NCI-H526 treated with DMSO at 0.1 percent for 48 hours (cell line): ENCODE data around the gene TAF3.
"Not testable (repeated sequence)": the region's sequence is repeated elsewhere in the genome, so short reads cannot be mapped to it uniquely, and the experiment has no call there.

Source experiments
- DNase-seq: peaks from one replicate; lab custom pipeline; 2025; lab: John Stamatoyannopoulos, UW

Gene TAF3

DNA sequence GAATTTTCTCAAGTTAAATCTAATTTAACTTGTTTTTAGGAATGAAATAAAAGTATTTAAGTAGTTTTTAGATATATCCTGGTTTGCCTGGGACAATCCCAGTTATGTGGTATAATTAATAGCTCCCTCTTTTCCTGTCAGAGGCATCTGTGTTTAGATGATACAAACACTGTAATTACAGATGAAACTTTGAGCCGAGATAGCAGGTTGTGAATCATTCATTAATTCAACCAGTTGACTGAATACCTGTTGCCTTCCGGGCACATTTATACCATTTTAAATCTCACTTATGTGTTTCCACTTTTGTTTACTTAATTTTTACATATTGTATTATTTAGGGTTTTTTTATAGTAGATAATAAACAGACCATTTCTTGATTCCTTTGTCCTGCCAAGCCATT lies 154.1 kb downstream of the TAF3 start:
- DNase-seq: no peak

DNA sequence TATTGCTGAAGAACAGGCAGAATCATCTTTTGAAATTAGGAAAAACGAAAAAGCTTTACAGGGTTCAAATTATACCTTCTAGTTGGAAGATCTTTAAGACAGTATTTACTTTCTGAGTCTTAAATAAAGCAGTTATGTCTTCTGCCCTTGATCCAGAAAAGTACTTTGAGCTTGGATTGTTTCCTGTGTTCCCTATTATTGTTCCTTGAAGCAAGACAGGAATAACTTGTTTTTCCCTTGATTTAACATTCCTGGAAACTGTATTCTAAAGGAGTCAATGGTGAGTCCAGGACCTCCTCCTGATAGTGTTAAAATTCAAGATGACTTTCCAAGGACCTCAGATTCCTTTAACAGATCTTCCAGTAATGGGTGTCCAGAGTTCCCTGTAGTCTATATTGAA lies 161.9 kb downstream of the TAF3 start:
- DNase-seq: no peak

DNA sequence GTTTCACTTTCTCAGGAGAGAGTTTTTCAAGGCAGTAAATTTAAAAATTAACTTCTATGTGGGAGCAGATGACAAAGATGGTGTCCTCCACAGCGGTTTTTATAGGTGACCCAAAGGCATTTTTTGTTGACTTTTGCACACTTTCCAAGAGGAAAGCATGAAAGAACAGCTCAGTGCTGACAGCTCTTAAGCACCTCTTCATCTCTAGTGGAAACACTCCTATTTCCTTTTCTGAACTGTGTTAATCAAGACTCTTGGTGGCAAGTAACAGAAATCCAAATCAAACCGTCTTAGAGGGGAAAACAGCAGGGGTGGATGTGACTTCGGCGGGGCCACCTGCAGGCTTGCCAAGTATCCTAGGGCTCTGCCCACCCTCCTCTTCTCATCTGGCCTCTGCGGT lies 164.4 kb downstream of the TAF3 start:
- DNase-seq: no peak

DNA sequence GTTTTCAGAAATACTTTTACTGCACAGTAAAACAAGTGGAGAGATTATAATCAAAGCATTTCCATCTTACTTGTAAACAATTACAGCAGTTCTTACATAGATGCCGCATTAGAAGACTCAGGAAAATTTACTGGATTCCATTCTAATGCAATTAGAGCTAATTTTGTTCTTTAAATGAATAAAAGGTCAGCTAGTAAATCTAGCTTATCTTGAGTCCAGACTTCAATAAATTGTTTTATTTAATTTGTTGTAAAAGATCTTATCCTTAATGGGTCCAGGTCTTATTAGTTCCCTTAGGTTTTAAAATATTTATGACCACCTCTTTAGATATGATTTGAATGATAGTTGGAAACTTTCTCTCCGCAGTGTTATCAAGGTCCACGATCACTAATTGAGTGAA lies 166.0 kb downstream of the TAF3 start:
- DNase-seq: no peak

DNA sequence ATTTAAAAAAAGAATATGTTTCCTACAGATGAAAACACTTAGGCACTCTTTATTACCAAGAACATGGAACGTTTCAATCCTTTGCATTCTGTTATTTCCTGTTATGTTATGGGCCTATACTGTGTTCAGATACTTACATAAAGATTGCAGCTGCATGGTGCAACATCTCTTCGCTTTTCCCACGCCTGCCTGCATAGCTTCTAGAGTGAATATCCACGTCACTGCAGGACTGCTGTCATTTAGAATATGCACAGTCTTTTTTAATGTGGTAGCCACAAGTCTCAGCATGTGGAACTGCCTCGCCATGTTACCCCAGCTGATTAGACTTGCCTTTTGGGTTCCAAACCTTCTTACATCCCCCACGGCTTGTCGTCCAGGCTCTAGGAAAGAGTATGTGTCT lies 166.6 kb downstream of the TAF3 start:
- no peak for DNase-seq

DNA sequence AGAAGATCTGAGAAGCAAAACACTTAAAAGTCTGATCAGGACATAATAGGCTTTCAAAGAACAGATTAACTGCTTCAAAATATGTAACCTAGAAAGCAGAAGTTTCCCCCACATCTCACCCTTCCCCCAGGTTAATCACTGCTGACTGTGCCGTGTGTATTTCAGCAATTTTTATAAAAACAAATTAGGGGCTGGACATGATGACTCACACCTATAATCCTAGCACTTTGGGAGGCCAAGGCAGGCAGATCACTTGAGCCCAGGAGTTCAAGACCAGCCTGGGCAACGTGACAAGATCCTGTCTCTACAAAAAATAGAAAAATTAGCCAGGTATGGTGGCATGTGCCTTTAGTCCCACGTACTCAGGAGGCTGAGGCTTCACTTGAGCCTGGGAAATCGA lies 168.5 kb downstream of the TAF3 start:
- no peak for DNase-seq

DNA sequence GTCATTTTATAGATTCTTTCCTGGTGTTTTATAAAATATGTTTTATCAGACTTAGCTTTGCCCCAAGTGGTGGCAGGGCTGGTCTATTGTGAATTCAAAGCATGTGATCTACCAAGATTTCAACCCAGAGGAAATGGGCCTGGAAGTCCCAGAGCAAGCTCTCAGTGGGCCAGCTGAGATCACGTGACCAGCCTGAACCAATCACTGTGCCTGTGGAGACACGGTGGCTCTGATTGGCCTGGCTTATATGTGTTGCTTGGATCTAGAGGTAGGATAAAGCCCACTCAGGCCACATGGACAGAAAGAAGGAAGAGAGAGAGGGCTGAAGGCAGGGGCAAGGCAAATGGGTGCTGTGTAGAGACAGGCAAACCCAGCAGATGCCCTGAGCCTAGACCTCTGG lies 170.7 kb downstream of the TAF3 start:
- no peak for DNase-seq

DNA sequence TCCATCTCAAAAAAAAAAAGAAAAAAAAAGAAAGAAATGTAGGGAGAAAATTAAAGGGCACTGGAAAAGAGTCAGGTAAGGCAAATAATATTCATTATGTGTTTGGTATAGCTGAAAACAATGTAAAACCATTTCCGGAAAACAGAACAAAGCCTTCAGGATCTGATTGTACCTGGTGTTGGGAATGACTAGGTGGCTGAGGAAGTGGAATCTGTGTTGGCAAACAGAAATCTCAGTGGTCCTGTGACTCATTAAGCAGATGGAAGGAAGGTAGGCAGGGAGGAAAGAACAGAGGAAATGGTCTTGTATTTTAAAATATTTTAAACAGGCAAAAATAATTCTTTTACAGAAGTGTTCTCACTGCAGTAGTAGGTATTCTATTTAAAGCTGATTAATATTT lies 180.5 kb downstream of the TAF3 start:
- DNase-seq: no peak

DNA sequence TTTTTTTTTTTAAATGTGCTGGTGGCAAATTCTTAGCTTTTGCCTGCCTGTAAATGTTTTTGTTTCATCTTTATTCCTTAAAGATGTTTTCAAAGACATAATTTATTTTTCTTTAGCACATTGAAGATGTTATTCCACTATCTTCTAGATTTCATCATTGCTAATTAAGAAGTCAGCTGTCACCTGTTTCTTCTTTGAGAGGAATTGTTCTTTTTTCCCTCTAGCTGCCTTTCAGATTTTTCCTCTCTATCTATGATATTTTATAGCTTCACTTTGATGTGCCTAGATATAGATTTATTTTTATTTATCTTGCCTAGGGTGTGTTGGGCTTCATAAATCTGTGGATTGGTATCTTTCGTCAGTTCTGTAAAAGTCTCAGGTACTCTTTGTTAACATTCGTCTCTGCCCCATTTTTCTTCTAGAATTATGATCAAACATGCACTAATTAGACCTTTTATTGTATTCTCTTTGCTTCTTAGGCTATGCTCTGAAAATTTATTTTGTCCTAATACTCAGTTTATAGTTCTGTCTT lies 186.2 kb downstream of the TAF3 start:
- DNase-seq: no peak

DNA sequence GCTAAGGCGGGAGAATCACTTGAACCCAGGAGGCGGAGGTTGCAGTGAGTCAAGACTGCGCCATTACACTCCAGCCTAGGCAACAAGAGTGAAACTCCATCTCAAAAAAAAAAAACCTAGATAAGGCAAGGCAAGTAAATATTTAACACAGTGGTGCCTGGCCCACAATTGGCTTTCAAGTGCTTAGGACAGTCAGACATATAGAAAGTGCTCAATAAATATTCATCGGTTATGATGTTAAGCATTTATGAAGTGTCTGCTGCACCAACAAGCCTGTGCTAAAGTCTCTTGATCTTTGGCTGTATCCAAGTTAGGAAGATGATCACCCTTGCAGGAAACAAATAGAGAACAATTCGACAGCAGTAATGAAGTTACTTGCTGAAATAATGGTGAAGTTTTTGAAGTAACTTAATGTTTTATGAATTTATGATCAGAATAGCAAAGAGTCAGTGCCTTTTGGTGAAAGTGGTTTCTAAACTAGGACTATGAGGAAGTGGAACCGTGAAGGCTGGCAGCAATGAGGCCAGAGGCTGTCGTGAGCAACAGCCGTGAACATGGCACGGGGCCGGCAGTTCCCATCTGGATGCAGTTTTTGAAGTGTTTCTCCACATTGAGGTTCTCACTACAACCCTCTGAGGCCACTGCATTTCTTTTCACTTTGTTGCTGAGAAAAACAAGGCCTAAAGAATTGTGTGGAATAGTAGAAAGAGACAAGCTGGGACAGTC lies 188.1 kb downstream of the TAF3 start:
- DNase-seq: no peak

DNA sequence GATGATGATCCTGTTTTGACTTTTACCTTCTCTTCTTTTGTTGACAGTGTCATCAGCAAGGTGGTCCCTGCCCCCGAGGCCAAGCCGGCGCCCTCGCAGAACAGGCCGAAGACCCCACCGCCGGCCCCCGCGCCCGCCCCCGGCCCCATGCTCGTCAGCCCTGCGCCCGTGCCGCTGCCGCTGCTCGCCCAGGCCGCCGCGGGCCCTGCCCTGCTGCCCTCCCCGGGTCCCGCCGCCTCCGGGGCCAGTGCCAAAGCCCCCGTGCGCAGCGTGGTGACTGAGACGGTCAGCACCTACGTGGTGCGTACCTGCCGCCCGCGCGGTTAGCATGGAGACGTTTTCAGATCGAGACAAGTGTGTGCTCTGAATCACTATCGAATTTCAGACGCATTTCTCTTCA lies 190.7 kb downstream of the TAF3 start:
- no peak for DNase-seq

DNA sequence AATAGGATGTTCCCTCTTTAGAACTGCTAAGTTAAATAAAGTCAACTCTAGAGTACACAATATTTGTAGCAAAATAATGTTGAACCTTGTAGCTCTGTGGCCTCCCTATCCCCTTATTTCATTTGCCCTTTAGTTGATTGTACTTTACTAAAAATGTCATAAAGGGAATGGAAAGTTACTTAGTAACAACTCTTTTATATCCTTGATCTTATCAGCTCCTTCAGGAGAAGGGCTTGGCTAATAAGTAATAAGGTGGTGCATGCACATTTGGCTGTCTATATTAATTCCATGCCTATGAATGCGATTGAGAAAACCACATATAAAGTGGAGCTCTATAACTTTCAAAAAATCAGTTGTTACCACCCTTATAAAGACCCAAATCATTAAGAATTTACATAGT lies 194.7 kb downstream of the TAF3 start:
- DNase-seq: no peak

DNA sequence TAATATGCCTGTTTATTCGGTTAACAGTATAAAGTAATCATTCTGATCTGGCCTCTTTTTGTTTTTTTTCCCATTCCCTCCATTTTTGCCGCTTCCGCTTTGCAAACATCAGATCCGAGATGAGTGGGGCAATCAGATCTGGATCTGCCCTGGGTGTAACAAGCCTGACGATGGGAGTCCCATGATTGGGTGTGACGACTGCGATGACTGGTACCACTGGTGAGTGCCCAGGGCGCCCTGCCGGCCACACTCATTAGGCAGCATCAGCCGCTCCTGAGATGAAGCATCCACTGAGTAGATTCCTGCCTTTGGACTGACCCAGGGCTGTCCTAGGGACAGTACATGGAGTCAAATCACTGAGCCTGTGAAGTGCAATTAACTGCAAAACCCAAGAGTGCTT lies 195.3 kb downstream of the TAF3 start:
- no peak for DNase-seq

DNA sequence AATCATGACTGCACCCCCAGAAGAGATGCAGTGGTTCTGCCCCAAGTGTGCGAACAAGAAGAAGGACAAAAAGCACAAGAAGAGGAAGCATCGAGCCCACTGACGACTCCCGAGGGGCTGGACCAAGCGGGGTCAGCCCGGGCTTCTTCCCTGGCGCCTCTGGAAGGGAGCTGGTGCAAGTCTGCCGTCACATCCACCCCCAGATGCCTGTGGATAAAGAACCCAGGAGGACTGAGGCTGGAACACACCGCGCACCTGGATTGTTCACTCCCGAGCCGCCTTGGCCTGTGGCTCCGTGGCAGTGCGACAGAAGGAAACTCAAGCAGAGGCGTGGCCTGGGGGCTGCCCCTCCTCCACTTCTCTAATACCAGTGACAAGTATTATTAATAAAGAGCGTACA lies 196.3 kb downstream of the TAF3 start:
- DNase-seq: no peak

DNA sequence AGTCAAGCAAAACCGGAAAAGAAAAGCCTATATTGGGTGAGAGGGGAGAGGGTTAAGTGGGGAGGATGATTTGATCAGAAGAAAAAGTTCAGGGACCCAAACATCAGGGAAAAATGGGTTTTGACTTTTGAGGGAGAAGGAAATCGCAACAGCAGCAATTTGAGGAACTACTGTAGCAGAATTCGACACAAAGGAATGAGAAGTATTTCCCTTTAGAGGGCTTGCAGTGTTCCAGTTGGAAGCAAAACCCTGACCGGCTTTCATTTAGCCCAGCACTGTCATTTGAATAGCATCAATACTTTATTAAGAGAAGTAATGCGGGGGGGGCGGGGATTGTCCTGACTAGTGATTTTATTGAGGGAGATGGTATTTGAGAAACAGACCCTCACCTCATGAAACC lies 199.0 kb downstream of the TAF3 start:
- DNase-seq: no peak

DNA sequence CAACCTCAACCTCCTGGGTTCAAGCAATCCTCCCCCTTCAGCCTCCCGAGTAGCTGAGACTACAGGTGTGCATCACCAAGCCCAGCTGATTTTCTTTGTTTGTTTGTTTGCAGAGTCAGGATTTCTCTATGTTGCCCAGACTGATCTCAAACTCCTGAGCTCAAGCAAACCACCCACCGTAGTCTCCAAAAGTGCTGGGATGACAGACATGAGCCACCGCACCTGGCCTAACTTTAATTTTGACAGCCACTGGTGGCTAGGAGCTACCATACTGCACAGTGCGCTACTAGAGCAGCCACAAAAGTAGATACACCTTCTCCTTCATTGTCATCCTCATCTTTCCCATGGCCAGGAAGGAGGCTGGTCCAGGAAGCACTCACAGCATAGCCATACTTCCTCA lies 205.0 kb downstream of the TAF3 start:
- DNase-seq: no peak

DNA sequence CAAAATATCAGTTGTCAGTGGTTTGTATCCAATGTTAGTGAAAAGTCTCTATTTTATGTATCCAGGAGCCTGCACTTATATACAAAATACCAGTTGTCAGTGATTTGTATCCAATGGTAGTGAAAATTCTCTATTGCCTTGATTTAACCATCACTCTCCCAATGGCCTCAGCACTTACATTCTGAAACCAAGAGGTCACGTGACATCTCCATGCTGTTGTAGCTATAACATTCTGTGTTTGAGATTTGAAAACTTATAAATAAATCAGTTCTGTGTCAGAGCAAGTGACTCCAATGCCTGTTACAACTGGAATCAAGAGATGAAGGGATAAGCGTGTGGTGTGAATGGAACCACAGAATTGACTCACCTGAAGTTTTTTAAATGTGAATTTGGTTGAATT lies 205.5 kb downstream of the TAF3 start:
- no peak for DNase-seq

DNA sequence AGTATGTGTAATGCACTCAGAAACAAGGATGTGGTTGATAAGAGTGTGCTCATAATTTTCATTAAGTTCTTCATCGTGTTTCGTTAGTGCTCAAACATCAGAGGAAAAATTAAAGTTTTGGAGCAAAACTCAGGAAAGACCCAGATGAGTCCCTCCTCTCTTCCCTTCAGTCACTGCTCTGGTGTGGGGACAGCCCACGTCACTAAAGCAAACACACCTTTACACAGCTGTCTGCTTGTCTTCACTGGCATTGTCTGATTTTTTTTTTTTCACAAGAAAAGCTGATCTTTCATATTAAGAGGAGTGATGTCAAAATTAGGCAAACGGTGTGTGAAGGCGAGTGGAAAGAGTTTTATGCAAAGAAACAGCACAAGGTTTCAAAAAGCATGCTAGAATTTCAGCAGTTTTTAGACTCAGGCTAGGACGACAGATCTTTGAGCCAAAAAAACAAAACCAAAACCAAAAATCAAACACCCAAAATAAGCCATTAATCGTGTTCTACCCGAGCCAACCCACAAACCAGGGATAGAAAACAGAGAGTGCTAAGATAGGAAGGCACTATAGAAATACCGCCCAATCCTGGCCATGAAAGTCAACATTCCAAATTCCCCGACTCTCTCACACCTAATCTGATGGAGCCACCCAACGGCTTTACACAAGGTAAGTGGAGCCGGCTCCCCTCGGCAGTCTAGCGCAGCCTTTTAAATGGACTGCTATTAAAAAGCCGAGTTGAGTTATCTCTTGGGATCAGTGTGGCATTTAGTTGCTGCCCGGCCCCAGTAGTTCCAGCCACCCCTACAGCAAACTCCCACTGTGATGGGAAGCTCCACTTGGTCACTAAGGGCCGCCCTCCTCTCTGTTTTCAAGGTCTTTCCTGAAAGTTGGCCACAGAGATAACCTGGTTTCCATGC lies 208.3 kb downstream of the TAF3 start:
- DNase-seq: no peak

DNA sequence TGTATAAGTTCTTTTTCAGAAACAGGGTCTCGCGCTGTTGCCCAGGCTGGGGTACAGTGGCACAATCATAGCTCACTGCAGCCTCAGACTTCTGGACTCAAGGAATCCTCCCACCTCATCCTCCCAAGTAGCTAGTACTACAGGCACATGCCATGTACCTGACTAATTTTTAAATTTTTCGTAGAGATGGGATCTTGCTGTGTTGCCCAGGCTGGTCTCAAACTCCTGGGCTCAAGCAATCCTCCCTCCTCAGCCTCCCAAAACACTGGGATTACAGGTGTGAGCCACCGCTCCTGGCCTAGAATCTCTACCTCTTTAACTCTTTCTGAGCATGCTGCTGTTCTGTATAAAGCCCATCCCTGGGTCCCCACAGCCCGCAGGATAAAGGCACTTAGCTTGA lies 212.9 kb downstream of the TAF3 start:
- not testable (repeated sequence) for DNase-seq

DNA sequence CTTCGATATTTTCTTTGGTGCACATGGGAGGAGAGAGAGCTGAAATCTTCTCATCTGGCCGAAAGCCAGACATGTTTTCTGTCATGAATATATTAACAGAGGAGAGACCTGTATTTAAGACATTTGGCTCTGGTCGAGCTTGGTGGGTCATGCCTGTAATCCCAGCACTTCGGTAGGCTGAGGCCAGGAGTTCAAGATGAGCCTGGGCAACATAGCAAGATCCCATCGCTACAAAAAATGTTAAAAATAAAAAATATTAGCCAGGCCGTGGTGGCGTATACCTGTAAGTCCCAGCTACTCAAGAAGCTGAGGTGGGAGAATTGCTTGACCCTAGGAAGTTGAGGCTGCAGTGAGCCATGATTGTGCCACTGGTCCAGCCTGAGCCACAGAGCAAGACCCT lies 214.3 kb downstream of the TAF3 start:
- no peak for DNase-seq

DNA sequence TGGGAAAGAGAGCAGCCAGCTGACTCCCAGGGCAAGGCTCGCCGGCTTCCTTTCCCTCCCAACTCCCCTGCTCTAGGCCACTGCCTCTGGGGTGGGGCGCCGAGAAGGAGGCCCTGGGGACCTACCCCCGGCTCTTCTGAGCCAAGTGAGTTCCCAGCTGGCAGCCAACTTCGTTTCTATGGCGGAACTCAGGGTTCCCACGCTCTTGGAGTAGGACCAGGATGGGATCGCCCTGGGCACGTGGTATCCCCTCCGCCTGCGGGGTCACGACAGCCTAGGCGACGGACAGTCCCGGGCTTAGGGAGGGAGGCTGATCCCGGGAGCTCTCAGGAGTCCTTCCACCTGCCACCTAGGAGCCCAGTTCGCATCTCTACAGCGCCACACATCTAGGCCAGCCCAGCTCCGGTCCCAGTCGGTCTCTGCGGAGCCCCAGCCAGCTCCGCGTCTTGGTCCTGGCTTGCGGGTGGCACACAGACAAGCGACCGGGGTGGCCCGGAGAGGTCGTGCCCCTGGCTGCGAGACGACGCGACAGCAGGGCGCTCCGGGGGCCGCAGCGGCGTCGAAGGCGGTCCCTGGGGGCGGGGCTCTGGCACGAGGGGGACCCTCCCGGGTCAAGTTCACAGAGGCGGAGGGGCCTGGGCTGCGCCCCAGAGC lies 215.6 kb downstream of the TAF3 start:
- DNase-seq: no peak

DNA sequence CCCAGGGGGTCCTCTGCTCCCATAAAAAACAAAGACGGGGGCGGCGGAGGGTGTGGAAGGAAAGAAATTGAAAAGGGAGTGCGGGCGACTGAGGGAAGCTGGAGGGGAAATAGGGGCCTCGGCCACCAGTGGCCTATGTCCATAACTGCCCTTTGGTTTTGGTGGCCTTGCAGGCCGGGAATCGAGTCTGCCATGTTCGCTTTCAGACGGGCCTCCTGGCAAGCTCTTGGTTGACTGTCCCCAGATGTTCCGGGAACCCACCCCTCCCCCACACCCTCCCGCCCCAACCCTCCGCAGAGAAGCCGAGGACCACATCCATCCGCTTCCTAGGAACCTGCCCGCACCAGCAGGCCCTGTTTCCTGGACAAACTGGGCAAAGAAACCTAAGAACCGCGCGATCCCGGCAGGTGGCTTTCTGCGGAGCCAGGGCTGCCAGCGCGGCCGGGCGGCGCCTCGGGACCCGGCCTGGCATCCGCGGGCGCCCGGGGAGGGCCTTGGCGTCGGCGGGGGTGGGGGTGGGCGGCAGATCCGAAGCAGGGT lies 216.2 kb downstream of the TAF3 start:
- no peak for DNase-seq
